Upper lobe of left lung (tissue), 4 donors: Measurements from ENCODE around the gene GALE.

Experiments used
- CTCF ChIP-seq, 6 experiments: fragments of 450-650 bp in 4 of 6; fragments of 200-600 bp in 2 of 6; sonication (generic) in 2 of 6; IDR thresholded peaks; one replicate each; pipeline ENCODE4 v1.5.1; 2016 to 2019; ENCODE audit warnings: antibody characterized with exemption in 6 of 6
- EP300 ChIP-seq, 4 donors: sonication (generic); formaldehyde crosslinking; IDR thresholded peaks; one replicate each; pipeline ENCODE4 v1.5.1; 2017; ENCODE audit warnings: antibody characterized with exemption in 4 of 4, control low read depth in 2 of 4
- POLR2A ChIP-seq, 4 donors: fragments of 450-650 bp; IDR thresholded peaks; one replicate each; pipeline ENCODE4 v1.5.1; 2016 to 2017; ENCODE audit warnings: antibody characterized with exemption in 4 of 4, mild to moderate bottlenecking in 2 of 4
- POLR2AphosphoS5 ChIP-seq, 2 donors: sonication (generic); formaldehyde crosslinking; IDR thresholded peaks; one replicate each; pipeline ENCODE4 v1.5.1; 2017; ENCODE audit warnings: antibody characterized with exemption in 2 of 2

DNA sequence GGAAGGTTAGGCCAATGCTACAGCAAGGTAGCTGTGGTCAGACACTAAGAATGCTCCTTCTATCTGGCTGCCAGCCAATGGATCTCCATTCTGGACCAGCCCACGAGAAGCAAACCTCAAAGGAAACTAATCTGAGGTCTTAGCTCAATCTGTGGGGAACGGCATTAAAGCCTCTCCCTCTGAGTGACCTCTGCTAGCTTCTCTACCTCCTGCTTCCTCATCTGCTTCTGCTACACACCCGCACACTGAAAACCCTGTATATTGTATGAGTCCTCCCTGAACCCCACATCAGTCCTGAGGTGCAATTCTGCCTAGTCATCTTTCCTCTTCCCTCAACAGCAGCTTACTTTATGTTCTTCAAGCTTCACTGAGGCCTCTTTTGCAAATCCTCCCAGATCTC lies 6.9 kb upstream of the GALE start:
- TF ChIP-seq EP300 (IDR thresholded peaks at IDR 0.05) (no peak), CTCF (IDR thresholded peaks at IDR 0.05) (no peak), POLR2A (IDR thresholded peaks at IDR 0.05) (no peak), POLR2AphosphoS5 (IDR thresholded peaks at IDR 0.05) (no peak)
